ACHN (cell line): ENCODE measurements around the gene CMC1.
A peak's percentile ranks its signal among the peaks of the same experiment; 100 is the strongest.

ENCODE experiments used
- DNase-seq: peaks from one replicate; pipeline ENCODE4 v3.0.0-alpha.2; 2015
- in situ Hi-C: cut with HindIII; loops from 2 replicates; pipeline ENCODE4 v1.10.0; 2017; ENCODE audit warnings: low sequenced_read_pairs, low pct_ligation_motif_present, low pct_unique_long_range_greater_than_20kb

Gene CMC1

DNA sequence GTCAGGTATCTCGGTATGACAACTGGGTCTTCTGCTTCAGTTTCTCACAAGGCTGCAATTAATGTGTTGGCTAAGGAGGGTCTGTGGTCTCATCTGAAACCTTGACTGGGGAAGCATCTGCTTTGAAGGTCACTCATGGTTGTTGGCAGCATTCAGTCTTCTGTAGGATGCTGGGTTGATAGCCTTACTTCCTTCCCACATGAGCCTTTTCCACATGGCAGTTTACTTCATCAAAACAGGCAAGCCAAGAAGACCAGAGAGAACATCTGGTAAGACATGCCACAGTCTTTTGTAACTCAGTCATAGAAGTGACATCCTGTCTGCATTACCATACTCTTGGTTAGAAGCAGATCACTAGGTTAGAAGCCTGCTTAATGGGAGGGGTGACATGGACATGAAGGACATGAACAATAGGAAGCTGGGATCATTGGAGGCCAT is 49.5 kb downstream of the CMC1 start:
- DNase-seq, result no peak
- in situ Hi-C loops, result no loop called here

DNA sequence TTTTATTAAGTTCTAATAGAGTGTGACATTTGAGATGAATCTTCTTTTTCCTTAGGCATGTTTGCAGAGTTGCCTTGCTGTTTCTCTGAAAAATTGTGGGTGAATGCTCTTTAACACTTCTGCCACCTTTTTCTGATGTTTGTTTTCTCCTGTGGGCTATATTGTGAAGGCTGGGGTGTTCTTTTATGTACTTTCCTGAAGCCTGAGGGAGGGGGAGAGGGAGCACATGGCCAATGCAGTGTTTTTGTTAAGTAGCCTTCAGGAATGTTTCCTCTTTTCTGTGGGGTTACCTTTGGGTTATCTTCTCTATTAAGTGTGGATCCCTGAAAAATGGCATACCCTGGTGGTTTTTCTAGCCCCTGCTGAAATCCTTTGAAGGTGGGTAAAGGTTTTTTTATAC is 50.2 kb downstream of the CMC1 start:
- in situ Hi-C loops, result no loop called here

DNA sequence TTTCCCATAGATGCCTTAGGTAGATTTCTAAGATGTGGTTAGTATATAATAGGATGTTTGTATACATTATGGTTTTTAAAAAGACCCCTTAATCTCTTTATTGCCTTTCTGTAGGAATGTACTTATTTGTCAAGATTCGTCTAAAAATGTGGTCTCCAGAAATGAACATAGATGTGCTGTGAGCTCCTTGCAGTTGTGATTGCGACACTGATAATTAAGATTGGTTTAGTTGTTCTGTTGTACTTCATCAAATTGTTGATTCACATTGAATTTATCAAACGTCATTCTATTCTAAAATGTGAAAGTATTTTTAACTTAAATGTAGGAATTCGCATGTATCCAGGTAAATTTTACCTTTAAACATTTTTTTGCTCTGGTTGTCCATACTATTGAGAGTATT is 51.2 kb downstream of the CMC1 start:
- in situ Hi-C loops, result no loop called here
- DNase-seq, result no peak

More for the DNA sequence above, 50.2 kb downstream of the CMC1 start:
- DNase-seq, result no peak

DNA sequence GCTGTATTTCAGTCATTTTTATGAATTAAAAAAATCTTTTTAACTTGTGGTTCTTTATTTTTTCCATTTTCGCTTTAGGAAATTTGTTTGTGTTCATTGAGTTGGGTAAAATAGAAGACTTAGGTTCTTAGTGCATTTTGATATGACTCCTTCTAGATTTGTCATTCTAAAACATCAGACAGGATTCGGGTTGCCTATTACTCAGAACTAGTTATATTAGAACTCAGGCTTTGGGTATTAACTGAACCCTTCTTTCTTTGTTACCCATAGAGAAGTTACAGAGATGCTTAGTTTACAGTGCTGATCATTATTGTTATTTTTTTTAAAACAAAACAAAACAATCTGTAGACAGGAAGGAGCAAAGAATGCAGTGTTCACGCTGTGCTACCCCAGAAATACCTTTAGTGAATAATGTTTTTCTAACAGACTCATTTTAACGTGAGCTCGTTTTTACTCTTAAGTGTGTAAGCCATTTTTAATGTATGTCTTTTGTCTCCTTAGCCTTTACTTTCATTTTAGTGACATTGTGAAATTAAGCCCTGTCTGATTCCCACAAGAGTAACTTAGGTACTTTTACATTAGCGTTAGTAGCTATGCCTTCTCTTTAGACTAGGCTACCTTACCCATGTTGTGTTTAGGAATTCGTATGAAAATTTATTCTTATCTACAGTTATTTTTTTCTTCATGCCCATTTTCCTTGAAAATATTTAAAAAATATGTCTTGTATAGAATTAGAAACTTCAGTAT is 53.4 kb downstream of the CMC1 start:
- in situ Hi-C loops, result no loop called here
- no peak for DNase-seq

DNA sequence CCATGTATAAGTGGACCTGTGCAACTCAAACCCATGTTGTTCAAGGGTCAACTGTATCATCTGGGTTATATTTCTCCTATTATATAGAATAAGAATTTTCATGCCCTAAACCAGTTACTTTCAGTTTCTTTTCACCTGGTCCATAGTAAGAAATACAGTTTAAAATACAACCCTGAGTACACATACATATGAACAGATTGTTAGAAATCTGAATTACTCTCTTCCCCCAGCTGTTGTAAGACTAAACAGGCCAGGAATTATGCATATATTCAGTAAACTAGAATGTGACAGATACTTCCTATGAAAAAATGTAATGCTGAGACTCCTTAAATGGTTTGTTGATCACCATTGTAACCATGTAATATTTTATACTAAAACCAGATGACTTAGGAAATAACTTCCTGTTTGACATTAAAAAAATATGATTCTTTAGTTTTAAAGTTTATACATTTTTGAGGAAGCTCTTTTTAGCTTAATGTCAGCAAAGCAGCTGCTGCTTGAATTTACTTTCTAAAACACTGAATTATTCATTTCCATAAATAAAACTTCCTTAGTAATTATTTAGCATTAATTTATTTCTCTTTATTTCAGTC is 54.6 kb downstream of the CMC1 start:
- in situ Hi-C loops, result no loop called here

DNA sequence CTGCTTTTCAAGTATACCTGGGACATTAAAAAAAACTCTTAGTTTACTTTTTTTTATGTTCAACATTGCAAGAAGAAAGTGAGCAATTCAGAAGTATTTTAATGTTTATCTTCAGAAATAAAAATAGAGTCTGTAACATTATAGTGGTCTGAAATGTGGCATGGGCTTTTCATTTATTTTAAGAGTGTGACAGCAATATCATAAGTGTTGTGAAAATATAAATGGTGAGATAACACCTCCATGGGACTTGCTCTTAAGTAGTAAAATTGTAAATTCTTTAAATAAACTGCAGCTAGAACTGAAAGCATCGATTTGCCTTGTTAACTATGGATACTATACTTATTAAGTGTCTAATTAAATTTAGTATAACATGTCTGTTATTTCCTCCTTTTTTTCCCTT is 58.3 kb downstream of the CMC1 start:
- in situ Hi-C loops, result no loop called here
- no peak for DNase-seq

More for the DNA sequence above, 54.6 kb downstream of the CMC1 start:
- DNase-seq, result no peak

DNA sequence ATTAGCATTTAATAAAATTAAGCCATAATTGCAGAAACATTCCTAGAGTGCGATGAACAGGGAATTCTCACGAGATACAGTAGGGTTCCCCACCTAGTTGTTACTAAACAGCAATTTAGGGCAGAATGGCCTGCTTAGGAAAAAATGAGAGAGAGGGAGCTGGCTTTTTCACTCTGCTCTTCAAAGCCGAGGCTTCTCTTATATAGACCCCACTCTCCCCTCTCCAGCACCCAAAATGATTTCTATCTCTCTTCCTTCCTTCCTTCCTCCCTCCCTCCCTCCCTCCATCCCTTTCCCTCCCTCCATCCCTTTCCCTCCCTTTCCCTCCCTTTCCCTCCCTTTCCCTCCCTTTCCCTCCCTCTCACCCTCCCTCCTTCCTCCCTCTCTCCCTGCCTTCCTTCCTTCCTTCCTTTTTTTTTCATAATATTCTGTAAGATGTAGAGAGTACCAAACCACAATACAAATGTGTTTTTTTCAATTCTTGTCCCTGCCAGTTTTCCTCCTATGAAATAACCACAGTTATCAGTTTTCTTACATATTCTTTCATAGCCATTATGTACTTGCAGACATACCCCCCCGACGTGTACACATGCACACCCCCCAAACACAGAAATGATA is 59.0 kb downstream of the CMC1 start:
- no peak for DNase-seq
- in situ Hi-C loops, result no loop called here

DNA sequence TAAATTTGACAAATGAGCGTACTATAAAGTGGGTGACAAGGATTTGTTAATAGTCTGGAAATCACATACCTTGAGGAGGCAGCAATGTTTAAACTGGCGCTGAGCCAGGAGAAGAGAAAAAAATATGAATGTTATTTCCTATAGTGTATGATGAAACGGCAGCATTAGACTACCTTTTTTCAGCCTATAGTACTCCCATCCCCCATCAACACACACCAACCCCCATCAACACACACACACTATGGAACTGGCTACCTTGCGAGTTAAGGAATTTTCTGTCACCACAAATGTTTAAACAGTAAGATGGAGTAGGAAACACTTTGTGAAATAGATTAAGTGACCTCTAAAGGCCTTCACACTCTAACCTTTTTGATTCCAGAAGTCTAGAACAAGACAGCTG is 60.3 kb downstream of the CMC1 start:
- in situ Hi-C loops, result no loop called here
- DNase-seq, result no peak

DNA sequence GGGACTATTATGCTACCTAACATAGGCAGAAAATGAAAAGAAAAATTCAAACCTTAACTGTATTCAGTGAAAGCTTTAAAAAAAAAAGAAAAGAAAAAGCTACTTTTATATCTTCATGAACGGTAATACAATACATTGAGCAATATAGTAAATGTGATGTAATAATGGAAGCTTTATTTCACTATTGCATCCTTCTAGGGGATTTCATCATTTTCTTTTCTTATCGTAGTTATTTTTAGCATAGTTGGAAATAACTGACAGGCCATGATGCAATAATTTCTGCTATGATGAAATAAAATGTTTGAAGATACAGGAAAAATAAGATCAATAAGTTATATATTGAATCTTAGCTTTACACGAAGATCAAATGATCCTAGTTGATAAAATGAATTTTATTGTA is 66.8 kb downstream of the CMC1 start:
- in situ Hi-C loops, result no loop called here
- DNase-seq, result no peak

DNA sequence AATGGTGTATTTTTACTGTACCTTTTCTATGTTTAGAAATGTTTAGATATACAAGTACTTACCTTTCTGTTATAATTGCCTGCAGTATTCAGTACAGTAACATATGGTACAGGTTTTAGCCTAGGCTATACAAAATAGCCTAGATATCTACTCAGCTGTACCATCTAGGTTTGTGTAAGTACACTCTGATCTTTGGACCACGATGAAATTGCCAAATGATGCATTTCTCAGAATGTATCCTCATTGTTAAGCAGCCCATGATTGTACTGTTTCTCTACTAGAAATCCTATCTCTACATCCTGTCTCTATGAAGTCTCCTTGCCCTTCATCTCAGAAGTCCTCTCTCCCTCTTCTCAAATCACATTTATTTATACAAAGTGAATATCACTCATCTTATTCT is 74.3 kb downstream of the CMC1 start:
- in situ Hi-C loops, result no loop called here
- DNase-seq, result no peak

DNA sequence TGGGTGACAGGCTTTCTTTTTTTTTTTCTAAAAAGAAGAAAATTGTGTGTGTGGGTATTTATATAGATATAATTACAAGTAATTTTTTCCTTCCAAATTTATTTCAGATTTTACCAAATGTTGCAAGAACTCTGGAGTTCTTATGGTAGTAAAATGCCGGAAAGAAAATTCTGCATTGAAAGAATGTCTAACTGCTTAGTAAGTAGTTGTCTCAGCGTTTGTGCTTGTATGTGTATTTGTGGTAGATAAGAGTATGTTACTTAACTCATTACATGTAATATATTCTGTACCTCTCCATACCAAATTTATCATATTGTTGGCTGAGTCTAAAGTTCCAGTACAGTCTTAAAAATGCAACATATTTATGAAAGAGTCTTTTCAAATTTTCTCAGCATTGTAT is 74.8 kb downstream of the CMC1 start:
- in situ Hi-C loops, result no loop called here
- no peak for DNase-seq

DNA sequence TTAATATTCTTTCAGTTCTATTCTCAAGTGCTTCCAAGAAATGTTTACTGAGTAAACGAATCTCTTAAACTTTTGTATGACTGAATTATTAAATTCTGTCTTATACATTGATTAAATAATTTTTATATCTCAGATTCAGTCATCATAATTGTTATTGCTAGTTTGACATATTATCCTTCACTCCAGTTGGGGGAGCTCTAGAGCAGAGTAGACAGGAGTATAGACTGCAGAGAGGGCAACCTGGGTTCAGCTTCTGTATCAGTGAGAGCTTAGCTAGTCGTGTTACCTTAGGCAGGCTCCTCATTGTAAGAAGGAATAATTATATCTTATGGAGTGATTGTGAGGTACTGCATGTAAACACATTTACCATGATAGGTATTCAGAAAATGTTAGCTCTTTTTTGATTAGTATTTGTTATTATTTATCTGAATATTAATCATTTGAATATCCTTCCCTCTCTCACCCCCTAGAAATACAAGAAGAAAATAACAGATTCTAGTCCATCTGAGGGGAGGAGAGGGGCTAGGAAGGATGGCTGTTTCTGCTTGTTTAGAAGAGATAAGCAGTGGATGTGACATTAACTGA is 76.1 kb downstream of the CMC1 start:
- peak; percentile 61 for DNase-seq
- in situ Hi-C loops, result no loop called here

DNA sequence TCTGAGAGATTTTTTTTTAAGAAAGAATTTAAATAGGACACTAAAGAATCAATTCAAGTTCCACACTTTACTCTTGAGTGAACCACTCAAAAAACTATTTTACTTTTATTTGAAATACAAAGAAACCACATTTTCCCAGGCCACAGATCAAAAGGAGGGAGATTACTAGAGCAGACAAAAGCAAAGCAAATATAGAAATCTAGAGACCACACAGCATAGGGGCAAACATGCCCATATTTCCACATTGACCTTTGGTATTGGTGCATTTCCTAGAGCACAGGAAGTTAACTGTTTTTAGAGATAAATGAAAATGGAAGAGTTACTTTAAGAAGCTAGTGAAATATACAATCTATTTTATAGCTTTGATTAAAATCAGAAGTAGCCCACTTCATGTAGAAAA is 79.6 kb downstream of the CMC1 start:
- in situ Hi-C loops, result no loop called here
- no peak for DNase-seq

DNA sequence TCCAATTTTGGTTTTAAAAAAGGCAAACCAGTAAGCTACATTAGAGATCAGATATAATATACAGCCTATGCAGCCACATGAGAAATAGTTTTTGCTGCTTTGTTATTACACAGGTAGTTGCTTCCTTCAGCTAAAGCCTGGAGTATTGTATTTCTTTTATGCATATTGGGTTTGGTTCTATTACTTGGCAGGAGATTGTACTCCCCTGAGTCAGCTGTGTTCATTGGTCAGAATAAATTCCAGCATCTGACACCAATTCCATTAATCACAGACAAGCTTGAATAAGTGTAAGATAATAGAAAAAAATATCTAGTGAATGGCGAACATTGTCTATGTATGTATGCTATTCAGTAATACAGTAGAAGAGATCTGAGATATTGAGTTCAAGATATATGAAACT is 81.0 kb downstream of the CMC1 start:
- no peak for DNase-seq
- in situ Hi-C loops, result no loop called here

DNA sequence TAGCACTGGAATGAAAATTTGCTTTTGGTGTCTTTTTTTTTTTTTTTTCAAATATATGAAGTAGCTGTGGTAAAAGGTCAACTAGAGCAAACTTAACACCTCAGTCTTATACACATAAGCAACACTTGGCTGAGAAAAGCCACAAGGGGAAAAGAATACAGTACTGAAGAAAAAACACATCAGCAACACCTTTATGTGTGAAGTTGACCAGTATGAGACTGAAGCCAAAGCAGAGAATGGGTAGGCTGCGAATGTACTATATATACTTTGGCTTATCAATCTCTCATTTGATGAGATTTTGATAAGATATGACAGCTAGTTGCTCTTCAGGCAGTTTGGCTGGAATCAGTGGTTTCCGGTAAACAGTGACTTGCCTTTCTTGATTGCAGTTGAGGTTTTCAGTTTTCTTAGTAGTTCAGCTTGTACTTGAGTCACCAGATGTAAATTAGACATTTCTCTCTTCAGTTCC is 85.1 kb downstream of the CMC1 start:
- in situ Hi-C loops, result no loop called here

DNA sequence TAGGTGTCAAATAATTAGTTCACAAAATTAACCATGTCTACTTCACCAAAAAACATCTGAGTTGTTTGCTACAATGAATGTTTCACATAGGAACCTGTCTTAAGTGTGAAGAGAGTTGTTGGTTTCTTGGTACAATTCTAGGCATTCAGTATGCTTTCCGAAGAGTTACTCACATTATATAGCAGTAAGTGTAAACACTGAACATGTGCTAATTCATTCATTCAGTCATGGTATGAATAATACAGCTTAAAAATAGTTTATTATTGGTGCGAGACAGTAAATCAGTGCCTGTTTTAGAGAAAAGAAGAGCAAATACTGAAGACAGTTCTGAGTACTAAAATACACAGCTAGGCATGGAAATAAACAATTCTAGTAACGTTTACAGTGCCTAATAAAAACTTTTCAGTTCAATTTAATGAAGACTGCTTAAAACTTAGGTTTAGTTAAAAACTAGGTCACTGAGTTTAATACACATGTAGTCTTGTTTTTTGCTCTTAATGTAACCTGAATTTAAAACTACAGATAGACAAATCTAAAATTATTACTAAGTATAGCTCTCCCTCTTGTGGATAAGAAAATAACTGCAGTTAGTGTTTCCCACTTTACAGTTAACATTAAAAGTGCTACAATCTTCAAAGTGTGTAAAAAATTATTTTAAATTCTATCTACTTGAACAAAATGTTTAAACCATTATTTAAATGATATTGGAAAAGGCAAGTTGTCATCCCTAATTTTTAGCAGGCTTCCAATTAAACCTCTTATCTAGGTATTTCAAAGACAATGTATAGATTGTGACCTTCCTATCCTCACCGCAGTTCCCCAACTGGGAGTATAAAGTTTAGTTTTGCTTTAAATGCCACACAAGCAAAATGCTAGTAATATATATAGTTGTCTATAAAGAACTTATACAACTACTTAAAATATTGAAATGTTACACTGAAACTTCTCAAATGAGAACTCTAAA is 87.1 kb downstream of the CMC1 start:
- peak; percentile 50 for DNase-seq

More for the DNA sequence above, 85.1 kb downstream of the CMC1 start:
- no peak for DNase-seq

DNA sequence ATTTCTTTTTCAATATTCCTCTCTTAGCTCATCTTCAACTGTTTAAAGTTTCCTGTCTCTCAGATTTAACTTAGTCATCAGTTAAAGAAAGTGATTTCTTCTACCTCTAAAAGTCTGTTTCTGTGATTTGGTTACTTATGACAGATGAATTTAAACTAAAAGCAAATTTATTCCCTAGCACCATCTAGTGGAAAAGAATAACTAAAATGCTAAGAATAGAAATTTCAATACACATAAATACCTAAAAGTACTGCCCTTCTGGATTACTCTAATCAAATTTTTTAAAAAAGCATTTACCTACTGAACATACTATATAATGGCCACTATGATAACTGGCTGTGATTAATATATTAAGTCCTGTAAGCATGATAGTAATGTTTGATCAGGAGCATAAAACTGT is 93.1 kb downstream of the CMC1 start:
- DNase-seq, result peak; percentile 6
- in situ Hi-C loops, result no loop called here

More for the DNA sequence above, 87.1 kb downstream of the CMC1 start:
- in situ Hi-C loops, result no loop called here

DNA sequence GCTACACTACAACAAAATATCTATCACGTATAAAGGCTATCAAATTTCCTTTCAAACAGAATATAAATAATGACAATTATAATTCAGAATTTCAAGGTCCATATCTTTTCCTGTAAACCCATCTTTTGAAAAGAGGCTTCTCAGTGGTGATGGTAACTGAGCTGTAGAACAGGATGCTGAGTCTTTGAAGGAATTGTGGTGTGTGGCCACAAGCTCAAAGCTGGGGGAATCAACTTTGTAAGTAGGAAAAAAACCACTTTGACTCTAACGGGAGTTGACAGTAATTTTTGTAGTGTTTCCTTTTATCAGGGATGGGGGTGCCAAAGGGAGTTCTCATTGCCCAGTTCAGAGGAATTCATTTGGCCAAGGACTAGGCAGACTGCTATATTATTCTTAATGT is 93.8 kb downstream of the CMC1 start:
- in situ Hi-C loops, result no loop called here
- no peak for DNase-seq
